Panc1 (cell line): ENCODE measurements around the gene MIPEP. TPM values are rescaled to one million over a fixed set of nuclear protein-coding genes. Genes with fewer than 3 reads are reported as not detected.

ENCODE experiments used
- ATAC-seq: fragments of 200-7000 bp; cut with Tn5 transposase; 2 replicates; pipeline ENCODE4 v1.9.1; 2020; ENCODE audit warnings: mild to moderate bottlenecking, moderate library complexity
- BruUV-seq: library from RNA; stranded (reverse); fragments of 400-500 nt; replicated peaks from 2 replicates; lab custom pipeline; 2021; lab: Mats Ljungman, UMichigan
- CTCF ChIA-PET: fragments of 300-600 bp; sonication (Branson Sonifier 250); formaldehyde crosslinking; loops from one replicate; lab custom pipeline; 2022; ENCODE audit warnings: antibody characterized with exemption; lab: Charles Lee
- POLR2A ChIA-PET: fragments of 300-600 bp; sonication (Branson Sonifier 250); formaldehyde crosslinking; loops from one replicate; lab custom pipeline; 2022; ENCODE audit warnings: antibody characterized with exemption; lab: Charles Lee
- DNase-seq: peaks from one replicate; pipeline ENCODE4 v3.0.0-alpha.2; 2010; ENCODE audit warnings: low read depth, low spot score
- H3K27ac ChIP-seq: 2 replicates; pipeline ENCODE4 v1.5.1; 2011; ENCODE audit warnings: mild to moderate bottlenecking, low read length, inconsistent platforms
- H3K27me3 ChIP-seq: fragments of 200-500 bp; sonication (Bioruptor generic); 2 replicates; pipeline ENCODE4 v1.6.0; 2014; ENCODE audit warnings: low read length, inconsistent platforms; ENCODE audit not compliant: control insufficient read depth, insufficient read depth
- H3K36me3 ChIP-seq: fragments of 200-500 bp; sonication (Bioruptor generic); 2 replicates; pipeline ENCODE4 v1.5.1; 2014; ENCODE audit warnings: inconsistent platforms, mild to moderate bottlenecking, low read length, moderate library complexity; ENCODE audit not compliant: control insufficient read depth, insufficient read depth
- H3K4me1 ChIP-seq: 2 replicates; pipeline ENCODE4 v1.5.1; 2011; ENCODE audit warnings: inconsistent platforms, mild to moderate bottlenecking, low read length, moderate library complexity; ENCODE audit not compliant: control insufficient read depth, insufficient read depth
- H3K4me3 ChIP-seq, 2 experiments: 2 replicates each; pipeline ENCODE4 v1.5.1; 2011 to 2012; ENCODE audit warnings: low read depth in 2 of 2, low read length in 2 of 2, mild to moderate bottlenecking in 2 of 2, inconsistent platforms in 1 of 2, moderate library complexity in 1 of 2
- H3K9me3 ChIP-seq: fragments of 200-500 bp; sonication (Bioruptor generic); 2 replicates; pipeline ENCODE4 v1.5.1; 2014; ENCODE audit warnings: low read depth, mild to moderate bottlenecking, inconsistent platforms, low read length, moderate library complexity; ENCODE audit not compliant: control insufficient read depth, insufficient read depth
- CTCF ChIP-seq: fragments of 450-650 bp; IDR thresholded peaks from 2 replicates; pipeline ENCODE4 v1.5.1; 2017; ENCODE audit warnings: mild to moderate bottlenecking
- POLR2AphosphoS5 ChIP-seq: IDR thresholded peaks from 2 replicates; pipeline ENCODE4 v1.6.1; 2012; ENCODE audit warnings: mild to moderate bottlenecking, low read depth, low read length, moderate library complexity
- REST ChIP-seq, 2 experiments: IDR thresholded peaks; 2 replicates each; pipeline ENCODE4 v1.6.1; 2011 to 2012; ENCODE audit warnings: low read depth in 2 of 2, control low read depth in 1 of 2, low read length in 1 of 2, mild to moderate bottlenecking in 1 of 2, moderate library complexity in 1 of 2; ENCODE audit not compliant: insufficient read depth in 1 of 2
- SIN3A ChIP-seq: IDR thresholded peaks from 2 replicates; pipeline ENCODE4 v1.6.1; 2012; ENCODE audit warnings: low read depth, mild to moderate bottlenecking, low read length, moderate library complexity, borderline replicate concordance; ENCODE audit not compliant: insufficient read depth
- TCF7L2 ChIP-seq: IDR thresholded peaks from 2 replicates; pipeline ENCODE4 v1.6.1; 2011; ENCODE audit warnings: mild to moderate bottlenecking, low read depth, low read length, inconsistent platforms
- in situ Hi-C: cut with HindIII; loops from 2 replicates; pipeline ENCODE4 v1.10.0; 2016; ENCODE audit warnings: low sequenced_read_pairs, low pct_unique_long_range_greater_than_20kb
- intact Hi-C: fragments of 100-400 bp; cut with micrococcal nuclease; formaldehyde crosslinking; loops from one replicate; pipeline ENCODE4 v1.10.0; 2022; ENCODE audit not compliant: unreplicated experiment
- total RNA-seq: library from RNA; stranded (reverse); gene quantifications from one replicate; pipeline ENCODE4 v1.2.1, GENCODE V29; 2021; ENCODE audit not compliant: unreplicated experiment

MIPEP gene
- total RNA-seq, 1 experiment from 2014 or later, result 13.8 TPM

- no peaks in the 10 kb centered on the region for H3K27me3 ChIP-seq
- POLR2A ChIA-PET, result no interaction called here
- no peaks in the 10 kb centered on the region for H3K4me1 ChIP-seq
- ATAC-seq (no peak), DNase-seq (no peak)
- TF ChIP-seq REST (IDR thresholded peaks at IDR 0.05; ENCODE audit: insufficient read depth in 1 of 2, low read depth in 2 of 2, low read length in 1 of 2), result no peak
- no peak for TF ChIP-seq SIN3A
- no peak for TF ChIP-seq TCF7L2
- TF ChIP-seq POLR2AphosphoS5, result no peak
- TF ChIP-seq CTCF, result no peak
- H3K36me3 ChIP-seq, result no peaks in the 10 kb centered on the region
- intact Hi-C loops (no loop called here), in situ Hi-C loops (no loop called here)
- BruUV-seq, result no TSS peak
- CTCF ChIA-PET, result no interaction called here
- no peak overlapping the region for H3K27ac ChIP-seq
- H3K9me3 ChIP-seq, result no peaks in the 10 kb centered on the region
- H3K4me3 ChIP-seq, result no peak overlapping the region
Measured at GRCh38 chr13:23686948-23687347, 202.3 kb downstream of the MIPEP start.

DNA sequence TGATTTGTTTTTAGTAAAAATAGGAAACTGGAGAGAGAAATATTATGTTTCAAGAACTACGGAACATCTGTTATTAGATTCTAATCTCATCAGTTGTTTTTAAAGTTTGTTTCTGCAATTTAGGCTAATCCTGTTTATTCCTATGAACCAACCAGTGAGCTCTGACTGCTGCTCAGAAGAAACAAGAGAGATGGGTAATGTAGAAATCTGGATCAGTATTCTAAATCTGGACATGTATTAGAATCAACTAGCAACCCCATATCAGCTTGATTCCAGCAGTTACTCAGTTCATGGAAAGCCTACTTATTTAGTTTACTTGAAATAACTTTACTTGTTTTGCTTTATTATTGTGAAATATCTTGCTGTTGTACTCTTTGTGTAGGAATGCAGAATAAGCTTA lies 203.8 kb downstream of the MIPEP start:
- in situ Hi-C loops, result no loop called here
- TF ChIP-seq TCF7L2 (no peak), CTCF (no peak), SIN3A (no peak), REST (IDR thresholded peaks at IDR 0.05; ENCODE audit: insufficient read depth in 1 of 2, low read depth in 2 of 2, low read length in 1 of 2) (no peak), POLR2AphosphoS5 (no peak)
- BruUV-seq, result no TSS peak
- Histone ChIP-seq H3K27me3 (no peaks in the 10 kb centered on the region), H3K4me1 (no peaks in the 10 kb centered on the region), H3K36me3 (no peaks in the 10 kb centered on the region), H3K9me3 (no peaks in the 10 kb centered on the region), H3K4me3 (no peak overlapping the region), H3K27ac (no peak overlapping the region)
- intact Hi-C loops, result no loop called here
- ChIA-PET POLR2A (no interaction called here), CTCF (no interaction called here)
- DNase-seq, result no peak
- no peak for ATAC-seq
